CD4-positive, alpha-beta T cell treated with Interleukin-17A for 4 hours (primary cell): ENCODE measurements around the gene SERPINB2.

Experiments
- DNase-seq: peaks from one replicate; pipeline ENCODE4 v3.0.0-alpha.2; 2020; ENCODE audit warnings: mixed read lengths

The SERPINB2 gene, protein sequence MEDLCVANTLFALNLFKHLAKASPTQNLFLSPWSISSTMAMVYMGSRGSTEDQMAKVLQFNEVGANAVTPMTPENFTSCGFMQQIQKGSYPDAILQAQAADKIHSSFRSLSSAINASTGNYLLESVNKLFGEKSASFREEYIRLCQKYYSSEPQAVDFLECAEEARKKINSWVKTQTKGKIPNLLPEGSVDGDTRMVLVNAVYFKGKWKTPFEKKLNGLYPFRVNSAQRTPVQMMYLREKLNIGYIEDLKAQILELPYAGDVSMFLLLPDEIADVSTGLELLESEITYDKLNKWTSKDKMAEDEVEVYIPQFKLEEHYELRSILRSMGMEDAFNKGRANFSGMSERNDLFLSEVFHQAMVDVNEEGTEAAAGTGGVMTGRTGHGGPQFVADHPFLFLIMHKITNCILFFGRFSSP

DNA sequence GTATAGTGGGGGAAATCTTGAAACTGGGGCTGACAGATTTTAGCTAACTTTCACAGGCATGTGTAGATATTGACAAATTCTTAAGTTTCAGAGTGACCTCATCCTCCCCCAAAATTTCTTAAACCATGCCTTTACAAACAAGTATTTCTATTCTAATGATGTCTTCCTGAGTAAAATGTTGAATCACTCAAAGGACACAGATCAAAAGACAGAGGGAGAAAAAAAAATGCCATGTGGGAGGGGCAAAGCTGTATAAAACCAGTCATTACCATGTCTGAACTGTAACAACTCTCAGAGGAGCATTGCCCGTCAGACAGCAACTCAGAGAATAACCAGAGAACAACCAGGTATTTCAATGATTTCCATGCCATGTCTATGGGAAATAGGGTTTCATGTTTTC is at the start of gene SERPINB2:
SERPINB2 (plus strand) TSS at position 282 of the 400 bp plus-strand sequence. CDS start 3,740 bp downstream, outside the sequence.
- DNase-seq: no peak

DNA sequence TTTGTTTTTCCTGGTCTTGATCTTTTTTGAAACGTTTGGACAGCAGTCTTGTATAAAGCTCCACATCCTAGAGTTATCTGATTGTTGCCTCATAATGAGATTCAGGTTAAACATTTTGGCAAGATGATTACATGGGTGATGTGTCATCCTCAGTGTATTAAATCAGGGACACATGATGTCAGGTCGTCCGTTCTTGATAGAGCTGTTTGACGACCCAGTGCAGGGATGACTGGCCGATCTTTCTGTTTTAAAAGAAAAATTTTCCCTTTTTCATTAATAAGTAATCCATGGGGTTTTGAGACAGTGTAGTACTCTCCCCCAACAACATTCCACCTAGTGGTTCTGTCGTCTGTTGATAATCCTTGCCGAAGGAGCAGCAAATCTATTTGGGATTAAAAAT is 44.5 kb upstream of the SERPINB2 start:
- DNase-seq: no peak

DNA sequence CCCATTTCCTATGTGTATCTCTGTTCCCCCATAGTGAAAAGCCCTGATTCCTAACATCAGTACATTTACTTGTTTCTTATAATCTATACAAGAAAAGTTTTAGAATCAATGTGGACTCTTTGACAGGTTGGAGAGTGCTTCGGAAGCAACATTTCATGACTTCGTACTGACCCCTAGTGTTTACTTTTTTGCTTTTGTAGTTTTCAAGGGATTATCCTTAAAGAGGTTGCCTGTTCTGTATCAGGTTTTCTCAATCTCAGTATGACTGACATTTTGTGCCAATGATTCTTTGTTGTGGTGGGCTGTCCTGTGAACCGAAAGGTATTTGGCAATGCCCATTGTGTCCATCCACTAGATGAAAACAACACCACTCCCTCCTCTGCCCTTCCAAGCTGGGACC is 43.3 kb upstream of the SERPINB2 start:
- no peak for DNase-seq

DNA sequence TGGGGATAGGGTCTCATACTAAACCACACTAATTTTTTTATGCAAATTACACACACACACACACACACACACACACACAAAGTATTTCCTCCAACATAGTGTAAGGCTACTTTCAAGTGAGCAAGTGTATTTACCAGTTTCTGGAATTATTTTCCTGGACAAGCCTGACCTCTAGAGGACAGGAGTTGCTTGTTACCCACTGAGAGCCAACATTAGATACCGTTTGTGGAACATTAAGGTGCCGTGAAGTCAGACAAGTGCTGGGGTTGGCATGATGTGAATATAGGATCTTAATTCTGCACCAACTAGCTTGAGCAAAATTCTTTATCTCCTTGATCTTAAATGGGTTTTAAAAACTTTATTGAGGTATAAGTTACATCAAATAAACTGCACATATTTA is 39.3 kb upstream of the SERPINB2 start:
- DNase-seq: no peak

DNA sequence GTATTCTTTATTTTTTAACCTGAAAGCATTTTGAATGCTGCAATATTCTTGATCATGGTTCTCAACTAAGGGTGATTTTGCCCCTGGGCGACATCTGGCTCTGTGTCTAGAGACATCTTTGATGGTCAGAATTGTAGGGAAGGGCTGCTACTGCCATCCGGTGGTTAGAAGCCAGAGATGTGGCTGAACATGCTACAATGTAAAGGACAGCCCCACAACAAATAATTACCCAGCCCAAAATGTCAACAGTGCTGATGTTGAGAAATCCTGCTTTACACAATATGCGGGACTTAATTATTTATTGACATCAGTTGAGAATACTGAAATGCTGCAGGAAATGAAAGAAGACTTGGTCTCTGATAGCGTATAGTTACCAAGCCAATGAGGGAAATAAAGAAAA is 37.5 kb upstream of the SERPINB2 start:
- DNase-seq: no peak

DNA sequence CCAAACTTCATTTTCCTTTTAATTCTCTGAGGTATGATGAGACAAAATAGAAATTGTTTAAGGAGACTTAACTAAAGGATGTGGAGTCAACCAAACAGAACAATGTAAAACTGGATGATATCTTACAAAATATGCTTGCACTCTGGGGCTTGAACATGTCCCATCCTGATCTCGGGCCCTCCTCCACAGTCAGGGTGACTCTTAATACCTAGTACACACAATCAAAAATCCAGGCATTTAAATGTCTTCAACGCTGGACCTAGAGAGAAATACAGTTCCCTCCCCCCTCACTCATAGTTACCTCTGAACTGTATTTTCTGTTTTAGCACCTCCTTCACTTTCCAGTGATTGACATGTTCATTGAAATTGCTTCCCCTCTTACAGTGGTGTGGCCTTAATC is 36.9 kb upstream of the SERPINB2 start:
- no peak for DNase-seq

DNA sequence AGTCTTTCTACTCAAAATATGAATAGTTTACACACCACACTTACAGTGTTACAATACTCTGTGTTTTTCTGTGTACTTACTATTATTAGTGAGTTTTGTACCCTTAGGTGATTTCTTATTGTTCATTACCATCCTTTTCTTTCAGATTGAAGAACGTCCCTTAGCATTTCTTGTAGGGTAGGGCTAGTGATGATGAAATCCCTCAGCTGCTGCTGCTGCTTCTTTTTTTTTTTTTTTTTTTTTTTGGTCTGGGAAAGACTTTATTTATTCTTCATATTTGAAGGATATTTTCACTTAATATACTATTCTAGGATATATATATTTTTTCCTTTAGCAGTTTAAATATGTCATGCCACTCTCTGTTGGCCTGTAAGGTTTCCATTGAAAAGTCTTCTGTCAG is 29.0 kb upstream of the SERPINB2 start:
- DNase-seq: no peak

DNA sequence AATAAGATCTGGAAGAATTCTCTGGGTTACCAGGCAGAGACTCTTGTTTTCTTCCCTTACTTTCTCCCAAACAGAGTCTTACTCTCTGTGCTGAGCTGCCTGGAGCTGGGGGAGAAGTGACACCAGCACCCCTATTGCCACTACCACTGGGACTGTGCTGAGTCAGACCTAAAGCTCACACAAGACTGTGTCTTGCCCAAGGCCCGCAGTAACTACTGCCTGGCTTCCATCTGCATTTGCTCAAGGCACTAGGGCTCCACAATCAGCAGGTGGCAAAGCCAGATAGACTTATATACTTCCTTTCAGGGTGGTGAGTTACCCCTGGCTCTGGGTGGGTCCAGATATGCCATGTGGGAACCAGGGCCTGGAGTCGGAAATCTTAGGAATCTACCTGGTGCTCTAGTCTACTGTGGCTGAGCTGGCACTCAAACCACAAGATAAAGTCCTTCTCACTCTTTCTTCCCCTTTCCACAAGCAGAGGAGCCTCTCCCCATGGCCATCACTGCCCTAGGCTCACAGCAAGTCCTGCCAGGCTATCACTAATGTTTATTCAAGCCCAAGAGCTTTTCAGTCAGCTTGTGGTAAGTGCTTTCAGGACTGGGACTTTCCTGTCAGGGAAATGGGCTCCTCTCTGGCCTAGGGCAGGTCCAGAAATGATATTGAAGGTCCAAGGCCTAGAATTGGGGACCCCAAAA is 27.6 kb upstream of the SERPINB2 start:
- DNase-seq: no peak

DNA sequence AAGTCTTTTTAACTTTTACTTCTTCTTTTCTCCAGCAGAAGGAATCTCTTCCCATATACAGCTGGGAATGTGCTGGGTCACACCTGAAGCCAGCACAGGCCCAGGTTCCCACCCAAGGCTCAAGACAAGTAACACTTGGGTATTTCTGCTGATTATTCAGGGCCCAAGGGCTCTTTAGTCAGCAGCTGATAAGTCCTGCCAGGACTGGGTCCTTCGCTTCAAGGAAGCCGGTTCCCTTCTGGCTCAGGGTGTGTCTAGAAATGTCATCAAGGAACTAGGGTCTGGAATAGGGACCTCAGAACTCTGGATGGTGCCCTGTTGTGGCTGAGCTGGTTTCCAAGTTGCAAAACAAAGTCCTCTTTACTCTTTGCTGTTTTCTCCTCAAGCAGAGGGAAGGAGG is 27.0 kb upstream of the SERPINB2 start:
- DNase-seq: no peak

DNA sequence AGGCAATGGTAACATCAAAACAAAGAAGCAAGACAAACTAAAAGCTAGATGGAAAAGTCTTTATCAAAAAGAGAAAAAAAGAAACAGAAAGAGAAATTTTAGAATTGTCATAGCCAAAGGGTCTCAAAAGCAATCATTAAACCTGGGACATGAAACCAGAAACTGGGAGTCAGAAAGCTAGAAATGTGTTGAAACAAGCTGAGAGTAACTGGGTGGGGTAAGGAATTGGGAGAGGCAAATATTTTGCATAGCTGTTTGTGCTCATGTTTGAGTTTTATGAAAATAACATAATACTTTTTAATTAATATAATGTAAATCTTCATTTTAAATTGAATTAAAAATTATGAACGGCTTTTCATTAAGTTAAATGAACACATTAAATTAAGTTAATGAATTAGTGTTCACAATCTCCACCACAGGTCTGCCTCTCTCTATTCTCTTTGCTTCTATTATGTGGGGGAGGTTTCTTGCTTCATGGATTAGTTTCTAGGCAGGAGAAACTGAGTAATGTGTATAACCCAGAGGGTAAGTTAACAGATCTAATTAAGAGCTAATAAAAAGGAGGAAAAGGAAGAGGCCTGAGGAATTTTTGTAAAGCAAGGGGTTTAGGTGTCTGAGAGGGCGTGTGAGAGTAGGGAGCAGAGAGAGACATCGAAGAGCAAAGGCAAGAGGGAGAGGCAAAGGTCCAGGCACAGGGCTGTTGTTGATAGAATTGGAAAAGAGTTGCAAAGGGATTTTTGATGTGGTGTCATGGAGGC is 20.0 kb upstream of the SERPINB2 start:
- no peak for DNase-seq

DNA sequence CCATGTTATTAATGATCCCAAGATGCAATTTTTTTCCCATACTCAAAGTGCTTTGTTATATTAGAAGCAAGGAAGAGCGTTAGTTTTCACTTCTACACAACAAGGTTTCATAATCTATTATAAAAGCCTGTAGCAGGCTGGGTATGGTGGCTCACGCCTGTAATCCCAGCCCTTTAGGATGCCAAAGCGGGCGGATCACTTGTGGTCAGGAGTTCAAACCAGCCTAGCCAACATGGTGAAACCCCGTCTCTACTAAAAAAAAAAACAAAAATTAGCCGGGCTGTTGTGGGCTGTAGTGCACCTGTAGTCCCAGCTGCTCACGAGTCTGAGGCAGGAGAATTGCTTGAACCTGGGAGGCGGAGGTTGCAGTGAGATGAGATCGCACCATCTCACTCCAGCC is 19.0 kb upstream of the SERPINB2 start:
- DNase-seq: no peak

DNA sequence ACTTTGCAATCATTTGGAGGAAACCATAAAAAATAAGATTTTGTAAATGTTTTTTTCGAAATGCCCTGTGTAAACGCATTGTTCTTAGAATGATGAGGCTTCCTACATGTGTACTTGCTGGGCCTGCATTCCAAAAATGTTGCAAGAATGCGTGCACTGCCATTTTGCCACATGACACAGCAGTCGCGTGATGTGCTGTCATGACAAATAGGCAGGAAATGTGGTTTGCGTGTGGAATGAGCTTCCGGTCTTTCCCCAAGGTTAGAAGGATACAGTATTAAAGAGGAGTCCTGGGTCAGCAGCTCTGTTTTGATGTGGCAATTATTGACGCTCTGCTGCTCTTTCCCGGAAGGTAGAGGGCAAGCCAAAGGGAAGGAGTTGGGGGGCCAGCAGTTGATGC is 18.1 kb upstream of the SERPINB2 start:
- DNase-seq: no peak

DNA sequence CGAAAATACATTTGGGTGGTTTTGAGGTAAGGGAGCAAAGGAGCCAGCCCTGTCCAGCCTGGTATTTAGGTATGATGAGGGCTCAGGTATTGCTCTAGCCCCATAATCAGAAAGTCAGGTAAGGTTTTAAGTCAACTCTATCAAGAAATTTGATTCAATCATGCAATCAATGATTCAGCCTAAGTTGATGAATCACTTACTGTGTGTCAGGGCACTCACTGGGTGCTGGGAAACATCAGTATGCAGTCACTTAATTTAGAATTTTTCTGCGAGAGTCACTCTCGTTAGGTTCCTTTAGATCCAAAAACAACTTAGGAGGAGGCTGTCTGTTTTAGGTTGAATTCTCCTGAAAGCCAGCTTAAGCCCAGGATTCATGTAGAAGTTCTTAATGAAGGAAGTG is 17.7 kb upstream of the SERPINB2 start:
- DNase-seq: no peak

DNA sequence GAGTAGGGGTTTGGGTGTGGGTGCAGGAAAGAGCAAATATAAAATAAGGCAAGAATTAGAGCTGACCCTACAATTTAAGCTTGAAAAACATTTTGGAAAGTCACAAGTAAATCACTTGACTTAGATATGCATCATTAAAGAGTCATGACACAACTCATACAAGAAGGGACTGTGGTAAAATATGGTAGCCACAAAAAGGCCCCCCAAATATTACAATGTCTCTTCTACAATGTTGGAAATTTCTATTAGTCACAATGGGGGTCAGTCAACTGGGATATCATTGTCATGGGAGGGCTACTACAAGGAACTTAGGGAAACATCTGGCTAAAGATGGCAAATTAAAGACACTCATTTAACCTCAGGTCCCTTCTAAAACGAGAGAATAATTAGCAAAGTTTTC is 15.7 kb upstream of the SERPINB2 start:
- no peak for DNase-seq

DNA sequence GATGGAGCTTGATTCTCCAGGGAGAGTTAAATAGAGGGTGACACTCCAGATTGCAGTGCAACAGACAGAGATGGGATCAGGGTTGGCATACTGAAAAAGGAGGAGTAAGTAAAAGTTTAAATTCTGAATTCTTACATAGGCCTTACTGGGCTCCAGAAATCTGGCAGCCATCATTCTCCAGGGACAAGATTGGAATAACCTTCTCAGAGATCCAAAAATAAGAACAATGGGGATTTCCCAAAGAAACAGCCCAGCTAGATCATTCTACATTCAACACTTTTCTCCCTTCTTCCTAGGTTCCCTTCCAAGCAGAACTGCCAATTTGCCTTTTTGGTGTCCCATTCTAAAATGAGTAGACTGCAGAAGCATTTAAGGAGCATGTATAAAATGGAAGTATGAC is 14.9 kb upstream of the SERPINB2 start:
- no peak for DNase-seq

DNA sequence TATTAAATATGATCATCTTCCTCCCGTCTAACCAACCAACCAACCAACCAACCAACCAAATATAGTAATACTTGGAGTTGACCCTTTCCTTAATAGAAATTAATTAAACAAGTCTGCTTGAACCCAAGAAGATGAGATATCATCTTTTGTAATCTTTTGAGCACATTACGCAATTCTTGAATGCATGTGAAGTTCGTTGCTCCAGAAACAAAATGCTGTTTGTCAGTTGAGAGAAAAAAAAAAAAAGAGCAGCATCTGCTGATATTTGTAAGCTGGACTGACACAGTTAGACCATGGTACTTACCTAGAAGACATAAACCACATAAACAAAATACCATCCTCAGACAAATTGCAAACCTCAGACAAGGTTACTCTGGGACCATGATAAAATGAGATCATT is 9.2 kb upstream of the SERPINB2 start:
- no peak for DNase-seq

DNA sequence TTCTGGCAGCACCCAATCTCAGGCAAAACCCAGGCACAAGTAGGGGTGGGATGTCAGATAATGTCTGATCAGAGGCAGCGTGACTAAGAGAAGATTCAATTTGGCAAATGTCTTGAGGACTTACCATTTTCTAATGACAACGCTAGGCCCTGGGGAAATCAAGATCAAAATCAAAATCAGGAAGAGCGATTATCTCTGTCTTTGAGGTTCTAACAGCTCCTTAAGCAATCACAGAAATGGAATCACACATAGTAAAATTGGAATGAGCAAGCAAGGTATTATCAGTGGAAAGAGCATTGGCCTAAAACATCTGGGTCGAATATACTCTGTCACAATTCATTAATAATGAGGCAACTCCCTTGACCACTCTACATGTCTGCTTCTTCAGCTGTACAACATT is 8.6 kb upstream of the SERPINB2 start:
- DNase-seq: no peak

DNA sequence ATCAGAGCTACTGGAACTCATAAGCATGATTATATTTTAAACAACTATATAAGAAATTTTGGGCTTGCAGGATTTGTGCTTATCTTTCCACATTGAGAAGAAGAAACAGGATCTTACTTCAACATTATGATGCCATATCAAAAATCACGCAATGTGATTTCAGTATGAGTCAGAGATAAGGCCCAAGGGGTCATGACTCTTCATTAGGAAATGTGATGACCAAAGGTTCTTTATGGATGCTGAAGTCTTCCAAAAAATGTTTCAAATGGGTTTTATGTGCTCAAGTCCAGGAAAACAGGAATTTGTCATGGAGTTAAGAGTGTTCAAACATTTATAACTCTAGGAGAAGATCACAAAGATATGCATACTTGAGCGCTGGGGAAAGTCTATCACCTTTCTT is 7.8 kb upstream of the SERPINB2 start:
- DNase-seq: no peak

DNA sequence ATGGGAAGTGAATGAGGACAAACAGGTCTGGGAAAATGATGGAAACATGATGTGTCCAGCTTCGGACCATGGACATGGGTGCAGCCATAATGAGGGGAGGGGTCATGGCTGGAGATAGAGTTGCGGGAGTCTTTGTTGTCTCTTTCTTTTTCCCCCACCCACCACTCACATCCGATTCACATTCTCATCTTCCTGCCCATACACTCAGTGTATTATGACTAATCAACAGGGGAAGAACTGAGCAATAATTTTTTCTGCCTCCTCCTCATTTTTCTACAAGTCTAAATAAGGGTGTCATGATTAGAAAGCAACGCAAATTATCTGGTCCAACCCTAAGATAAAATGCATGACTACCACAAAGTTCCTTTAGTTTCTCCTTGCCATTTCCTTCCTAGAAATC is 5.7 kb upstream of the SERPINB2 start:
- DNase-seq: no peak

DNA sequence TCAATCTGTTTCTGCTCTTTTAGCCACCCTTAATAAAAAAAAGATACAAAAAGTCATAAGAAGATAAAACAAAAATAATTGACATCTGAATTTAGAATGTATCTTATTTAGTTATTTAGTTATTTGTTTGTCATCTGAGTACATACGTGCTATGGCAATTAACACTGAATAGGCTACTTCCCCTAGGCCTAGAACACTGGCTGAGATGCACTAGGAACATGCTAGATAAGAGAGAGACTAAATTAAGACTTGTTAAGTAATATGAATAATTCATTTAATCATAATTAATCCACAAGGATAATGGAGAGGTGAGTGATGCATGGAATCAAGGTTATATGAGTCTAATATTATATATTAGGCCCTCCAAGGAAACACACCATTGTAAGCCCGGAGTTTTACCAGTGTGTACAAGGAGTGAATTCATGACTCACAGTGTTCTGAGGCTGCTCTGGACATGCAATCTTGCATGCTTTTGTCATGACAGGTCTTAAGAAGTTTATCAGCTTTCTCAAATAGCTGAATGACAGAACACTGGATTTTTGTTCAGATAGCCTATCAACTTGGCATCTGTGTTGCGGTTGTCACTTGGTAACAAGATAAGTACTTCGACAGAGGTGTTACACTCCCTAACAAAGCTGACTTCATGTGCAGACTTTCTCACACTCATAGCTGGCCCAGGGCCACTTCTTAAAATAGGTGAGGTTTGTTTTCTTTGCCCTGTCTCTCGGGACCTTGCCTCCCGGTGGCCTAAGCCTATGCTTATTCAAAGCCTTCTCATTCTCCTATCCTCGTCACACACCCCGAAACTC is 5.0 kb upstream of the SERPINB2 start:
- no peak for DNase-seq

DNA sequence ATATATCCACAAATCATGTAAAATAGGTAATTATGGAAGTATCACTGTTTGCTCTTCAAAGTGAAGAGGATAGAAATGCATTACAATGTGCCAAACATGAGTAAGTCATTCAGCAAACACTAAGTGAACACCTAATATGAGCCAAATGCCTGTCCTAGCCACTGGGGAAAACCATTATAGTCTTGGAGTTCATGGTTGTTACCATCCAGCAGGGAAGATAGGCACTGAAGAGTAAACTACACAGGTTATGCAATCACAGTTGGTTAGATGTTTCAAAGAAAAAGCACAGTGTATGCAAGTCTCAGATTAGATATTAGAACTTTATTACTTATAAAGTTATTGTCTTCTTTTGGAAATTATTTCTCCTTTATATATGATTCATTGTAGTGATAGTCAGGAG is 3.9 kb upstream of the SERPINB2 start:
- no peak for DNase-seq

DNA sequence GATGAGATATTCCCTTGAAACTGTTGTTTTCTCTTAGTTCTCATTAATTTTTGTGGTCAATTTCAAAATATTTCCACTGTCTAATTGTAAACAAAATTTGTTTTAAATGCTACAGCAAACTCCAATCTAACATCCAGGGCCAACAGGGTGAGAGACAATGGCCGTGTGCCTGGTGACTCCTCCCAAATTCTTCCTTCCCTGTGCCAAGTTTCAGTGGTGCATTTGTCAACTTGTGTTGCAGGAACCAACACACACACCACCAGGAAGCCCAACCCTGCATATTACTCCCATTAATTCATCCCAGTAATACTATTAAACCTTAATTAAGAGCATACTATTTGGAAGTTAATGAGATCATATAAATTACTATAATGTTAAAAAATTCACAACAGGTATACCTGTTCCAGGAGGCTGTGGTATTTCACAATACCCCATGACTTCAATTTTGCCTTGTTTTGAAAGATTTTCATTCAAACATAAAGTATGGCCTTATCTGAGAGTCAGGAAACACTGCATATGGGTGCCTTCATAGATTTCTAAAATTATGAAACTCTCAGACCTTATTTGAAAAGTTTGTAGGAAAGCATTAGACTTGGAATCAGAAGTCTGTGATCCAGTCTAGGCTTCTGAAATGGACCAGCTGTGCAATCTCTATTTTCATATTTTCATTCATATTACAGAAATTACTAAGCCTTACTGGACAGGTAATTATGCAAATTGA is 1.1 kb downstream of the SERPINB2 start:
- DNase-seq: no peak
